GM12874 (cell line): ENCODE data around the gene PDE5A.

Experiments
- TF ChIP-seq, protein P1 (sequence below): IDR thresholded peaks from 2 replicates; pipeline ENCODE4 v1.5.1; 2011; ENCODE audit warnings: low read depth, mild to moderate bottlenecking, control low read depth, low read length, moderate library complexity; ENCODE audit not compliant: insufficient read depth

Gene PDE5A

DNA sequence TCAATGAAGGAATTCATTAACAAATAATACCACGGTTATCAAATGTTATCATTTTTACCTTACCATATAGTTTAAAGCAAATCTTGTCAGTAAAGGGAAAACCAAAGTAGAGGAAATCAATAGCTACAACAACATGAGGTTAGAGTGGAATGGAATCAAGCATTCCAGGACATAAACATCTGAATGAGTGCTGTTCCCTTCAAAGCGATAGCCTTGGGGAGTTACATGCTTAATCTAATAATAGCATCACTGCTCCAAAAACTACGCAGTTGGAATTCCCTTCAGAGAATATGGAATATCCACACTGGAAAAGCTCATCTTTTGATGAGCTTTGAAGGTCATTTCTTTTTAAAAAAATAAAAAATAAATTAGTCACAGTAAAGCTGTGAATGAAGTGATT is 31.2 kb downstream of the PDE5A start:
- TF ChIP-seq, protein P1, sequence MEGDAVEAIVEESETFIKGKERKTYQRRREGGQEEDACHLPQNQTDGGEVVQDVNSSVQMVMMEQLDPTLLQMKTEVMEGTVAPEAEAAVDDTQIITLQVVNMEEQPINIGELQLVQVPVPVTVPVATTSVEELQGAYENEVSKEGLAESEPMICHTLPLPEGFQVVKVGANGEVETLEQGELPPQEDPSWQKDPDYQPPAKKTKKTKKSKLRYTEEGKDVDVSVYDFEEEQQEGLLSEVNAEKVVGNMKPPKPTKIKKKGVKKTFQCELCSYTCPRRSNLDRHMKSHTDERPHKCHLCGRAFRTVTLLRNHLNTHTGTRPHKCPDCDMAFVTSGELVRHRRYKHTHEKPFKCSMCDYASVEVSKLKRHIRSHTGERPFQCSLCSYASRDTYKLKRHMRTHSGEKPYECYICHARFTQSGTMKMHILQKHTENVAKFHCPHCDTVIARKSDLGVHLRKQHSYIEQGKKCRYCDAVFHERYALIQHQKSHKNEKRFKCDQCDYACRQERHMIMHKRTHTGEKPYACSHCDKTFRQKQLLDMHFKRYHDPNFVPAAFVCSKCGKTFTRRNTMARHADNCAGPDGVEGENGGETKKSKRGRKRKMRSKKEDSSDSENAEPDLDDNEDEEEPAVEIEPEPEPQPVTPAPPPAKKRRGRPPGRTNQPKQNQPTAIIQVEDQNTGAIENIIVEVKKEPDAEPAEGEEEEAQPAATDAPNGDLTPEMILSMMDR: no peak

DNA sequence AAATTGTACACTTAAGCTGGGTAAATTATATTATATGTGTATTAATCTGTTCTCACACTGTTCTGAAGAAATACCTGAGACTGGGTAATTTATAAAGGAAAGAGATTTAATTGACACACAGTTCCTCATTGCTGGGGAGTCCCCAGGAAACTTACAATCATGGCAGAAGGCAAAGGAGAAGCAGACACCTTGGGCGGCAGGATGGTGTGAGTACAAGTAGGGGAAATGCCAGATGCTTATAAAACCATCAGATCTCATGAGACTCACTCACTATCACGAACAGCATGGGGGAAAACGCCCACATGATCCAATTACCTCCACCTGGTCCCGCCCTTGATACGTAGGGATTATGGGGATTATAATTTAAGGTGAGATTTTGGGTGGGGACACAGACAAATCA is 34.9 kb downstream of the PDE5A start:
- TF ChIP-seq, protein P1: no peak

DNA sequence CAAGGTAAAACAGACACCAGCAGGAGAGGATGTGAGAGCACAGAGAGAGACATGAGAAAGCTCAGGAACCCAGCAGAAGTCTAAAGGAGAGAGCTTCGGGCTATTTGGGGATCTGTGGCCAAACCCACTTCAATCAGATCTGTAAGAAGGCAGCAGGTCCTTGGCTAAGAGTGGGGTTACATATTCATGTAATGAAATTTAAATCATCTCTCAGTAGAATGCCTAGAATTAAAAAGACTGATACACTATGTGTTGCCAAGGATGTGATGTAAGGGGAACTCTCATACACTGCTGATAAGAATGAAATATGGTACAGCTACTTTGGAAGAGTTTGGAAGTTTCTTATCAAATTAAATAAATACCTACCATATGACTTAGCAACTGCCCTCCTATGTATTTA is 35.8 kb downstream of the PDE5A start:
- TF ChIP-seq, protein P1: no peak

DNA sequence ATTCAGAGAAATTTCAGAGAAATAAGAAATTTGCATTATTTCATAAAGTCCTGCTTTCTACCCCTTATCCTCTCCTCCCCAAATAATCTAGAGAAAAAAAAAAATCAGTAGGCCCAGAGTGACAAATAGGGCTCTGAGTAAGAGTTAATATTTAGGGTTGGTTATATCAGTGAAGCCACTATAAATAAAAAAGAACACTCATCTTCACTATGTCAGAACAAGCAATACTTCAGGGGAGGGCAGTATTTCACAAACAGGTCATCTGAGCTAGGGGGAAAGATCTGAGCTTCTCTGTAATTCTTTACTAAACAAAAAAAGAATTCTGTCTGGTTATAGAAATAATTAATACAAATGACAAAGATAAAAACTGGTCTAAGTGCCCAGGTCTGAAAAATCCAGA is 39.4 kb downstream of the PDE5A start:
- TF ChIP-seq, protein P1: no peak

DNA sequence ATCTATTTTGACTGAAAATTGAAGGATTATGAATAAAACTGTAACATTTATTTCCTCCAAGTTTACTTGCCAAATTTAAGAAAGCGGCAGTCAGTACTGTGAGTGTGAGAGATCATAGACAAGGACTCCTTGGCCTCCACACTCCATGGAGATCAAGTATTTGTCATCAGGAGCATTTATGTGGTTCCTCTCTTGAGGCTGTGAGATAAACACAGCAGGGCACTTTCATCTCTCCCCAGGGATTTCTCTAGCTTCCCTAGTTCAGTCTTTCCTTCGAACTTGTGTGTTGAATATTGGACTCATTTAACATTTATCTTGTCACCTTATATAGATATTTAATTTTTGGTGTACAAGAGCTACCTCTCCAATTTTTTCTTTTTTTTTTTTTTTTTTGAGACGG is 40.8 kb downstream of the PDE5A start:
- TF ChIP-seq, protein P1: no peak

DNA sequence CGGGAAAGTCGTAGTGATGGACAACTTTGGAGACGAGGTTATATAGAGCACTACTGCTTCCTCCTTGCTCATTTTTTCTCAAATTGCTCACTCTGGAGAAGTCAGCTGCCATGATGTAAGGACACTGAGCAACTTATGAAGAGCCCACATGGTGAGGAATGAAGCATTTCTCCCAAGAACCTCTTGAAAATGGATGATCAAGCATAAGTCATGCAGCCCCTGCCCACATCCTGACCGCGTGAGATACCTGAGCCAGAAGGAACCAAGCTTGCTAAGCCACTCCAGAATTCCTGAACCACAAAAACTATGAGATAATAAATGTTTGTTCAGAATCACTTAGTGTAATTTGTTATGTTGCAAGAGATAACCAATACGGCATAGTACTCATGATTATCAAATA is 42.8 kb downstream of the PDE5A start:
- TF ChIP-seq, protein P1: no peak

DNA sequence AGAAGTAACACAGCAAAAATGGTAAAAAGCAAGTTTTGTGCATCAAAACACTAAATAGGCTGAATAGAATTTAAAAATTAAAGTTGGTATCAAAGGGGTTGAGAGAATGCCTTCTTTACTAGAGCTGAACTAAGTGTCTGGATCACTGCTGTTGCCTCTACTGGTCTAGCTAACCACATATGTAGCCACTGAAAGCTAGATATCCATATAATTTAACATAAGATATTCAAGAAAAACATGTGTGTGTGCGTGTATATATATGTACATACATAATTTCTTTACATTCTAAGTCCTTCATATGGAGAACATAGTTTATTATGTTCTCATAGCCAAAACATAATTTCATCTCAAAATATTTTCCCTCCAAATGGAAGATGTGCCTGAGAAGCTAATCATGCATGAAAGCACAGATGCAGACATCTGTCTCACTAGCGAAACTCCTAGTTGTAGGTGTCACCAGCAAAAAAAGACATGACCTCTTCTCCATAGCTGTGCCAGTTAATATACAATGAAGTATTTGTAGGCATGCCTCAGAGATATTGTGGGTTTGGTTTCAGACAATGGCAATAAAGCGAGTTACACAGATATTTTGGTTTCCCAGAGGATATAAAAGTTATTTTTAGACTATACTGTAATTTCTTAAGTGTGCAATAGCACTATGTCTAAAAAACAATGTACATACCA is 47.3 kb downstream of the PDE5A start:
- TF ChIP-seq, protein P1: no peak
